ENCODE data around the gene DOCK10.

Gene DOCK10

DNA sequence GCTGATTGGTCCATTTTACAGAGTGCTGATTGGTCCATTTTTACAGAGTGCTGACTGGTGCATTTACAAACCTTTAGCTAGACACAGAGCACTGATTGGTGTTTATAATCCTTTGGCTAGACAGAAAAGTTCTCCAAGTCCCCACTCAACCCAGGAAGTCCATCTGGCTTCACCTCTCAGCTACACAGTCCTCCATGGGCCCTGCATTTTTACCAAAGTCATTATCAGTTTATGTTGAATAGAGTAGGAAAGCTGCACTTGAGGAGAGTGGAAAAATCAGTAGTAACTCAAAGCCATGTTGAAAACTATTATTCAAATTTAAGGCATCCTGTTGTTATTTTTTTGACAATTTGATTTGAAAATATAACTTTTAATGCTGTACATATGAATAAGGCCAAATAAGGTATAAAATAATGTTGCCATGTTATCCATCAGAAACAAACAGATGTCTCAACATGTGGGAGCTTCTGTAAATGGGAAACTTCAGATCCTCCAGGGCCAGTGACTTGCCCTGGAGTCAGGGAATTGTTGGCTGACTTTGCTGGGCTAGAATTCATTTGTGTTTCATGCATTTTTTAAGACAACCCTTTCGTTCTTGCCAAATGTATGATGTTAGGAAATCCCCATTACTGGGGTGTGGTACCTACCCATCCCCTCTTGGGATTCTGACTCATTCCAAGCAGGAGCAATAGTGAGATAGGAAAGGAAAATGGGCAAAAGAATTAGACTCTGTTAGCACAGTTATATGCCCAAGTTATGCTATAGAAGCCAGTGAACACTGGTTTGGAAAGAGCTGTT lies 288.3 kb downstream of the DOCK10 start:
- no peak for DNase-seq

DNA sequence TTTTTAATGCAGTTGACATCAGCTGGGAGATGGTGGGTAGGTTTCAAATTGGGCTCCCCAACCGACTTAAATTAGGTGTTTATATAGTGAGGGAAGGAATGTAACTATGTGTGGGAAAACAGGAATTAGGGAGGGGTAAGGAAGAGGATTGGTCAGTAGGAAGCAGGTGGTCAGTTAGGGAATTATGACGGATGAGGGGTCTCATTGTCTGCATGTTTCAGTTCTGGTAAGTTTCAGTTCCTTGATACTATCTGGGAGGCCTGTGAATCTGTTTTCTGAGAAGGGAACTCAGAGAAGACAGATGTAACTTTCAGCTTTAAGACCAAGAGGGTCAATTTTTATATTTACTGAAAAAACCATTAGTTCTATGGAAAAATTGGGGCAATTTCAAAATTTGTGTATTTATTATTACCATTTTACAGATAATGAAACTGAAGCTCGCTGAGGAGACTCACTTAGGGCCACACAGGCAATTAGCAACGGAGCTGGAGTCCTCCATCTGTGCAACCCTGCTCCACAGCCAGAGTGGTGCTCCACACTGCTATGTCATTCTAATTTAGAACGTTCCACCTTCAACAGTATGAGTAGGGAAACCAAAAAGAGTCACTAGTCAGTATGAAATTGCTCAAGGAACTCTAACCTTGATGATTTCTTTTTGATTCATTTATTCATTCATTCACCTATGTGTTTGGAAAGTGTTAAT lies 290.1 kb downstream of the DOCK10 start:
- no peak for DNase-seq

DNA sequence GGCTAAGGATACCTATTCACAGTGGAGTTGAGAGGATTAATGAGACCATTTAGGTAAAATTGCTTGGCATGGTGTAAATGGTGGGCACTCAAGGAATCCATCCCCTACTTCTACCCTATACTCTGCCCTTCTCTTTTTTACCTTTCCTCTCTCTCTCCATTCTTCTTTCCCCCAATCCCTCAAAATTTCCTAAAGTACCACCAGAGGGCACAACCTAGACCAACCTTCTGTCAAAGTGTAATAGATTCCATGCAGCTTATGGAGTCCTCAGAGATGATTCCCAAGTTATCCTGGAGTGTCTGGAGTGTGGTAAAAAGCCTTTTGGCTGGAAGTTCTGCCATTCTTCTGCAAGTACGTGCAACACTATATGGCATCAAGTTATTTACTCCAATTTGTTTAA lies 293.1 kb downstream of the DOCK10 start:
- no peak for DNase-seq

GRCh38 chr2:224747765-224748164 lies 294.5 kb downstream of the DOCK10 start:
- DNase-seq: no peak

- no peak for DNase-seq
These were observed 306.0 kb downstream of the DOCK10 start for GRCh38 chr2:224736227-224736626.

- DNase-seq: no peak
These were observed 307.3 kb downstream of the DOCK10 start for GRCh38 chr2:224734949-224735348.

DNA sequence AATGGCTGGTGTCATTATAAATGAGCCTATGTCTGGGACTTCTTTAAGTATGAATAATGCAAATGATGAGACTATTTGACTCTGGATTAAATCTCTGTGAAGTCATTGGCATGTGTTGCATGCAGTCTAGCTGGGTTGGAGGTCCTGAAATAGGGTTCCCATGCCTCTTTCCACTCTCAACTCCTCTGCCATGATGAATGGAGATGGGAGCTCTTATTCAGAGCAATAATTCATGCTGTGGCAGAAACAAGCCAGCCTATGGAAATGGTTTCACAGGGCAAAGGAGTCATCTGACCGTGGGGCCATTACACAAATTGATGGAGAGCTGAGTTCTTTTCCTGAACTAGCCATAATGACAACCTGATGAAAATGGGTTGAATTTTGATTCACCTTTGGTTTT lies 310.6 kb downstream of the DOCK10 start:
- DNase-seq: no peak

- DNase-seq: no peak
These were observed 312.8 kb downstream of the DOCK10 start for GRCh38 chr2:224729435-224729834.

DNA sequence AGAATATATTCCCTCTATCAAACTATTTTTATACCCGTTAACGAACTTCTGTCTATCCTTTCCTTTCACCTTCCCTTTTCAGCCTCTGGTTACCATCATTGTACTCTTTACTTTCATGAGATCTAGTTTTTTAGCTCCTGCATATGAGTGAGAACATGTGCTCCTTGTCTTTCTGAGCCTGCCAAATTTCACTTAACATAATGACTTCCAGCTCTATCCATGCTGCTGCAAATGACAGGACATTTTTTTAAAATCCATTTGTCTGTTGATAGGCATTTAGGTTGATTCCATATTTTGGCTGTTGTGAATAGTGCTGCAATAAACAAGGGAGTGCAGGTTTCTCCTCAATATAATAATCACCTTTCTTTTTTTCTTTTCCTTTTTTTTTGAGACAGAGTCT lies 317.9 kb downstream of the DOCK10 start:
- no peak for DNase-seq

GRCh38 chr2:224723586-224724217 lies 318.6 kb downstream of the DOCK10 start:
- DNase-seq: peak; percentile 12 to 35

GRCh38 chr2:224722770-224723169 lies 319.5 kb downstream of the DOCK10 start:
- no peak for DNase-seq

GRCh38 chr2:224722250-224722649 lies 320.0 kb downstream of the DOCK10 start:
- no peak for DNase-seq

DNA sequence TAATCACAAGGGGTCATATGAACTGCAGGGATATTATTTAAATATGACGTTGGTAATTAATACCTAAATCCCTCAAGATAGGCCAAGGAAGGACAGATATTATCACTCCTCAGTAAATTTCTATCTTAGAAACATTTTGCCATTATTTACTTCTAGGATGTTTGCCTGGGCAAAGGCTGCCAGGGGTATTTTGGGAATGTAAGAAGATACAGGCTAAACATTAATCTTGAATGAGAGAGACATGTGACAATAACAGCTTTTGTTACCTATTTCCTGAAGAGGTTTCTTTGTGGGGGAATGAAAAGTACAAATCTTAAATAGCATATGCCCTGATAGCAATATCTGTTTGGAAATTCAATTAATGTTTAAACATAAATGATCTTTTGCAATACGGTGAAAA lies 325.3 kb downstream of the DOCK10 start:
- DNase-seq: no peak

DNA sequence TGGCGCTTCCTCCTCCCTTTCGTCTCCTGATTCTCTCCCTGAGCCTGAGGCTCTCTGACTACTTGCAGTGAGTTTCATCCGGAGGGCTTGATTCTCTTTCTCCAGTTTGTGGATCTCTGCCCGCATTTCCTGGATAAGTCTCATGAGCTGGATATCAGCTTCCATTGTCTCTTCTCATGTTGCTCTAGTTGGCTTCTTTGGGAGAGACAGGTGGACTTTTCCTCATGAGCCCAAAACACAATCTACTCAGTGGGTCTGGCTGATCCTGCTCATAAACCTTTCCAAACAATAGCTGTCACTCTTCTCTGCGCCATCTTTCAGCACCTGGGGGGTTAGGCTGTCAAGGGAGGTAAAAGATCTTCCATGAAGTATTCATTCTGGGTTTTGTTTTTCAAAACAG lies 326.1 kb downstream of the DOCK10 start, which contains the start of gene CCDC195:
Gene CCDC195, minus strand, starts transcription at position 165 of the 400 bp plus-strand sequence. Its CDS starts 0 bp downstream, at position 165.
- no peak for DNase-seq

Measured in inflammatory macrophage treated with lipopolysaccharide for 1 hour (primary cell).